Measurements from ENCODE around the gene NUDT3. TPM values are rescaled to one million over a fixed set of nuclear protein-coding genes. Genes with fewer than 3 reads are reported as not detected.

The NUDT3 gene
- total and polyA plus RNA-seq, 9 of the 15 experiments (the other 6 are each of a cell fraction or from before 2014, with no cell fraction given): 5.4 to 81.2 (median 56.4) TPM

- TF ChIP-seq CEBPZ (IDR thresholded peaks at IDR 0.05; ENCODE audit: borderline replicate concordance, low read depth, low read length) (no peak), SMARCE1 (IDR thresholded peaks at IDR 0.05) (0 out of 2 replicates have a peak, but pooled peaks have one; percentile 31), CXXC5 (CRISPR knock-in tag; IDR thresholded peaks at IDR 0.05) (peak; percentile 26), KDM2B (CRISPR knock-in tag; IDR thresholded peaks at IDR 0.05) (no peak), SAFB (IDR thresholded peaks at IDR 0.05; ENCODE audit: borderline replicate concordance, low read depth, low read length) (no peak), ZNF740 (CRISPR knock-in tag; IDR thresholded peaks at IDR 0.05) (peak; percentile 86), ZNF740 (tag; IDR thresholded peaks at IDR 0.05) (peak in 1 of 2 experiments; percentile 90; a peak in 2 of 4 replicates), REST (IDR thresholded peaks at IDR 0.05; ENCODE audit: borderline replicate concordance) (peak; percentile 25; the same call in 1 of the 2 replicates), REST (CRISPR knock-in tag; IDR thresholded peaks at IDR 0.05; ENCODE audit: low read depth) (no peak), ELK3 (CRISPR knock-in tag; IDR thresholded peaks at IDR 0.05) (no peak), MAX (CRISPR knock-in tag; IDR thresholded peaks at IDR 0.05) (peak; percentile 84)
Measured at GRCh38 chr6:34391786-34392496, 528 bp downstream of the NUDT3 start (continued).
